GM12878 (cell line): Measurements from ENCODE around the gene WARS2.

Source experiments
- MTA2 ChIP-seq: fragments of 450-650 bp; IDR thresholded peaks from 2 replicates; pipeline ENCODE4 v1.6.1; 2016; ENCODE audit warnings: low read depth, mild to moderate bottlenecking, moderate library complexity
- POLR2A ChIP-seq: IDR thresholded peaks from 2 replicates; pipeline ENCODE4 v1.6.1; 2011; ENCODE audit warnings: low read depth, mild to moderate bottlenecking, low read length
- POLR2AphosphoS5 ChIP-seq: IDR thresholded peaks from 2 replicates; pipeline ENCODE4 v1.6.1; 2011; ENCODE audit warnings: mild to moderate bottlenecking, low read length, inconsistent platforms
- RAD21 ChIP-seq: IDR thresholded peaks from 2 replicates; pipeline ENCODE4 v1.6.1; 2011; ENCODE audit warnings: mild to moderate bottlenecking, low read depth, low read length, moderate library complexity; ENCODE audit not compliant: insufficient read depth
- TF ChIP-seq, protein P1 (sequence below), 3 experiments: IDR thresholded peaks in 2 of 3; conservative IDR thresholded peaks in 1 of 3; 2 replicates each; pipeline ENCODE4 v1.5.1; 2011; ENCODE audit warnings: low read depth in 3 of 3, low read length in 3 of 3, mild to moderate bottlenecking in 3 of 3, control low read depth in 2 of 3, moderate library complexity in 2 of 3, inconsistent platforms in 1 of 3, mixed read lengths in 1 of 3; ENCODE audit not compliant: control insufficient read depth in 2 of 3, insufficient read depth in 1 of 3; ENCODE audit errors: extremely low read depth in 1 of 3
- TF ChIP-seq, protein P2 (sequence below): IDR thresholded peaks from 2 replicates; pipeline ENCODE4 v1.6.1; 2012; ENCODE audit warnings: improper control_type of control experiment, low read depth, low read length; ENCODE audit not compliant: insufficient replicate concordance

GRCh38 chr1:119086830-119087229 lies 53.6 kb downstream of the WARS2 start:
- TF ChIP-seq, protein P1, sequence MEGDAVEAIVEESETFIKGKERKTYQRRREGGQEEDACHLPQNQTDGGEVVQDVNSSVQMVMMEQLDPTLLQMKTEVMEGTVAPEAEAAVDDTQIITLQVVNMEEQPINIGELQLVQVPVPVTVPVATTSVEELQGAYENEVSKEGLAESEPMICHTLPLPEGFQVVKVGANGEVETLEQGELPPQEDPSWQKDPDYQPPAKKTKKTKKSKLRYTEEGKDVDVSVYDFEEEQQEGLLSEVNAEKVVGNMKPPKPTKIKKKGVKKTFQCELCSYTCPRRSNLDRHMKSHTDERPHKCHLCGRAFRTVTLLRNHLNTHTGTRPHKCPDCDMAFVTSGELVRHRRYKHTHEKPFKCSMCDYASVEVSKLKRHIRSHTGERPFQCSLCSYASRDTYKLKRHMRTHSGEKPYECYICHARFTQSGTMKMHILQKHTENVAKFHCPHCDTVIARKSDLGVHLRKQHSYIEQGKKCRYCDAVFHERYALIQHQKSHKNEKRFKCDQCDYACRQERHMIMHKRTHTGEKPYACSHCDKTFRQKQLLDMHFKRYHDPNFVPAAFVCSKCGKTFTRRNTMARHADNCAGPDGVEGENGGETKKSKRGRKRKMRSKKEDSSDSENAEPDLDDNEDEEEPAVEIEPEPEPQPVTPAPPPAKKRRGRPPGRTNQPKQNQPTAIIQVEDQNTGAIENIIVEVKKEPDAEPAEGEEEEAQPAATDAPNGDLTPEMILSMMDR (IDR thresholded peaks at IDR 0.05 in 2 of 3, conservative IDR thresholded peaks at IDR 0.05 in 1 of 3; ENCODE audit: control insufficient read depth in 2 of 3, extremely low read depth in 1 of 3, insufficient read depth in 1 of 3, low read depth in 3 of 3, low read length in 3 of 3) = no peak
- TF ChIP-seq POLR2A (no peak), MTA2 (no peak), POLR2AphosphoS5 (no peak), RAD21 (no peak)
- TF ChIP-seq, protein P2, sequence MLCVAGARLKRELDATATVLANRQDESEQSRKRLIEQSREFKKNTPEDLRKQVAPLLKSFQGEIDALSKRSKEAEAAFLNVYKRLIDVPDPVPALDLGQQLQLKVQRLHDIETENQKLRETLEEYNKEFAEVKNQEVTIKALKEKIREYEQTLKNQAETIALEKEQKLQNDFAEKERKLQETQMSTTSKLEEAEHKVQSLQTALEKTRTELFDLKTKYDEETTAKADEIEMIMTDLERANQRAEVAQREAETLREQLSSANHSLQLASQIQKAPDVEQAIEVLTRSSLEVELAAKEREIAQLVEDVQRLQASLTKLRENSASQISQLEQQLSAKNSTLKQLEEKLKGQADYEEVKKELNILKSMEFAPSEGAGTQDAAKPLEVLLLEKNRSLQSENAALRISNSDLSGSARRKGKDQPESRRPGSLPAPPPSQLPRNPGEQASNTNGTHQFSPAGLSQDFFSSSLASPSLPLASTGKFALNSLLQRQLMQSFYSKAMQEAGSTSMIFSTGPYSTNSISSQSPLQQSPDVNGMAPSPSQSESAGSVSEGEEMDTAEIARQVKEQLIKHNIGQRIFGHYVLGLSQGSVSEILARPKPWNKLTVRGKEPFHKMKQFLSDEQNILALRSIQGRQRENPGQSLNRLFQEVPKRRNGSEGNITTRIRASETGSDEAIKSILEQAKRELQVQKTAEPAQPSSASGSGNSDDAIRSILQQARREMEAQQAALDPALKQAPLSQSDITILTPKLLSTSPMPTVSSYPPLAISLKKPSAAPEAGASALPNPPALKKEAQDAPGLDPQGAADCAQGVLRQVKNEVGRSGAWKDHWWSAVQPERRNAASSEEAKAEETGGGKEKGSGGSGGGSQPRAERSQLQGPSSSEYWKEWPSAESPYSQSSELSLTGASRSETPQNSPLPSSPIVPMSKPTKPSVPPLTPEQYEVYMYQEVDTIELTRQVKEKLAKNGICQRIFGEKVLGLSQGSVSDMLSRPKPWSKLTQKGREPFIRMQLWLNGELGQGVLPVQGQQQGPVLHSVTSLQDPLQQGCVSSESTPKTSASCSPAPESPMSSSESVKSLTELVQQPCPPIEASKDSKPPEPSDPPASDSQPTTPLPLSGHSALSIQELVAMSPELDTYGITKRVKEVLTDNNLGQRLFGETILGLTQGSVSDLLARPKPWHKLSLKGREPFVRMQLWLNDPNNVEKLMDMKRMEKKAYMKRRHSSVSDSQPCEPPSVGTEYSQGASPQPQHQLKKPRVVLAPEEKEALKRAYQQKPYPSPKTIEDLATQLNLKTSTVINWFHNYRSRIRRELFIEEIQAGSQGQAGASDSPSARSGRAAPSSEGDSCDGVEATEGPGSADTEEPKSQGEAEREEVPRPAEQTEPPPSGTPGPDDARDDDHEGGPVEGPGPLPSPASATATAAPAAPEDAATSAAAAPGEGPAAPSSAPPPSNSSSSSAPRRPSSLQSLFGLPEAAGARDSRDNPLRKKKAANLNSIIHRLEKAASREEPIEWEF = no peak
